Kidney (tissue), 14 donors: Measurements from ENCODE around the gene FARS2. TPM values are rescaled to one million over a fixed set of nuclear protein-coding genes. Genes with fewer than 3 reads are reported as not detected.

Source experiments
- DNase-seq, 5 donors: peaks; one replicate each; pipeline ENCODE4 v3.0.0-alpha.2; 2013 to 2020
- FAIRE-seq: peaks from 2 replicates; lab custom pipeline; 2012; peaks lifted over from hg19 to GRCh38; lab: Jason Lieb, UNC
- H3K27ac ChIP-seq, 2 donors: one replicate each; pipeline ENCODE4 v1.7.0; 2013; ENCODE audit warnings: low read depth in 2 of 2, low read length in 2 of 2, inconsistent platforms in 1 of 2
- H3K27me3 ChIP-seq: one replicate; pipeline ENCODE4 v1.7.1; 2013; ENCODE audit warnings: low read length, inconsistent platforms; ENCODE audit not compliant: control insufficient read depth, insufficient read depth
- H3K36me3 ChIP-seq, 3 donors: one replicate each; pipeline versions ENCODE4 v1.7.0 to v1.7.1; 2013; ENCODE audit warnings: low read length in 3 of 3, control low read depth in 1 of 3, inconsistent platforms in 1 of 3; ENCODE audit not compliant: insufficient read depth in 3 of 3, control insufficient read depth in 2 of 3
- H3K4me1 ChIP-seq, 3 donors: one replicate each; pipeline versions ENCODE4 v1.7.0 to v1.7.1; 2013; ENCODE audit warnings: low read length in 3 of 3, inconsistent platforms in 1 of 3, low read depth in 1 of 3; ENCODE audit not compliant: control insufficient read depth in 2 of 3, insufficient read depth in 2 of 3
- H3K4me3 ChIP-seq, 3 donors: one replicate each; pipeline versions ENCODE4 v1.7.0 to v1.8.1; 2013; ENCODE audit warnings: low read length in 3 of 3, control low read depth in 1 of 3, inconsistent platforms in 1 of 3
- H3K9ac ChIP-seq, 3 donors: one replicate each; pipeline versions ENCODE4 v1.7.0 to v1.7.1; 2013; ENCODE audit warnings: low read length in 3 of 3, control low read depth in 1 of 3, inconsistent platforms in 1 of 3
- H3K9me3 ChIP-seq, 3 donors: one replicate each; pipeline versions ENCODE4 v1.7.0 to v1.7.1; 2013; ENCODE audit warnings: low read length in 3 of 3, control low read depth in 1 of 3, inconsistent platforms in 1 of 3; ENCODE audit not compliant: control insufficient read depth in 2 of 3, insufficient read depth in 1 of 3
- intact Hi-C: fragments of 100-400 bp; cut with DNase I; formaldehyde crosslinking; loops from one replicate; pipeline ENCODE4 v1.11.1; 2022
- polyA plus RNA-seq: library from polyadenylated mRNA; stranded (reverse); fragments of 350-450 nt; fragmentation: Illumina TruSeq; extraction: RNeasy Lipid Tissue Mini Kit (QIAGEN cat#74804); gene quantifications from one replicate; pipeline ENCODE4 v1.2.3, GENCODE V29; 2014; ENCODE audit warnings: low read depth, low replicate concordance; ENCODE audit not compliant: insufficient read depth
- total RNA-seq: library from RNA; stranded (reverse); fragmentation: NEBNext Ultra II Directional; extraction: Animal tissue kit (Norgen Biotek cat#: 25700); gene quantifications from one replicate; pipeline ENCODE4 v1.2.1, GENCODE V29; 2021
- TF ChIP-seq, protein P1 (sequence below): IDR thresholded peaks from 3 replicates; pipeline ENCODE4 v1.5.1; 2012; ENCODE audit warnings: mild to moderate bottlenecking, moderate library complexity, borderline replicate concordance; ENCODE audit not compliant: insufficient read depth; ENCODE audit errors: extremely low read depth
- donor health status: control.
- donor health status: control.
- donor health status: control.
- donor health status: control.
- donor health status: control.
- donor health status: DM: yes; HTN: yes; CAD: no.
- donor health status: Normal renal cell carcinoma (clear cell type).

FARS2 gene
- total and polyA plus RNA-seq, 2 donors from 2014 or later, result 22.1 to 24.8 TPM

DNA sequence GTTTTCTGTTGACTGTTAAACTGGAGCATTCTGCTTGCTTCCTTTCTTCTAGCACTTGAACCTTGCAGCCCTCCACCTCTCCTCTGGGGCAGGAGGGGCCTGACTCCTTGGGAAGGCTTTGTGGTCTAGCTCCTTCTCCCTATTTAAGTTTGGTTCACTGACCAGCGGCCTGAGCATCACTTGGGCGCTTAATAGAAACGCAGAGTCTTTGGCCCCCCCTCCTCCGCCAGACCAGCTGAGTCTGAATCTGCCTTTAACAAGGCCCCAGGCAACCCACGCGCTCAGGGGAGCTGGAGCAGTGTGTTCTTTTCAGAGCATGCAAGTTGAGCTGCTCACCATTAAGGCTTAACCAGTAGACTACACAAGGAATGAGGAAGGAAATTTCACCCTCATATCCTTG, 519.7 kb downstream of the FARS2 start:
- no peak for FAIRE-seq
- Histone ChIP-seq H3K9ac (no peak overlapping the region), H3K4me1 (no peaks in the 10 kb centered on the region), H3K4me3 (no peak overlapping the region), H3K36me3 (no peaks in the 10 kb centered on the region), H3K9me3 (no peaks in the 10 kb centered on the region), H3K27ac (no peak overlapping the region), H3K27me3 (no peaks in the 10 kb centered on the region)
- no peak for DNase-seq
- TF ChIP-seq, protein P1, sequence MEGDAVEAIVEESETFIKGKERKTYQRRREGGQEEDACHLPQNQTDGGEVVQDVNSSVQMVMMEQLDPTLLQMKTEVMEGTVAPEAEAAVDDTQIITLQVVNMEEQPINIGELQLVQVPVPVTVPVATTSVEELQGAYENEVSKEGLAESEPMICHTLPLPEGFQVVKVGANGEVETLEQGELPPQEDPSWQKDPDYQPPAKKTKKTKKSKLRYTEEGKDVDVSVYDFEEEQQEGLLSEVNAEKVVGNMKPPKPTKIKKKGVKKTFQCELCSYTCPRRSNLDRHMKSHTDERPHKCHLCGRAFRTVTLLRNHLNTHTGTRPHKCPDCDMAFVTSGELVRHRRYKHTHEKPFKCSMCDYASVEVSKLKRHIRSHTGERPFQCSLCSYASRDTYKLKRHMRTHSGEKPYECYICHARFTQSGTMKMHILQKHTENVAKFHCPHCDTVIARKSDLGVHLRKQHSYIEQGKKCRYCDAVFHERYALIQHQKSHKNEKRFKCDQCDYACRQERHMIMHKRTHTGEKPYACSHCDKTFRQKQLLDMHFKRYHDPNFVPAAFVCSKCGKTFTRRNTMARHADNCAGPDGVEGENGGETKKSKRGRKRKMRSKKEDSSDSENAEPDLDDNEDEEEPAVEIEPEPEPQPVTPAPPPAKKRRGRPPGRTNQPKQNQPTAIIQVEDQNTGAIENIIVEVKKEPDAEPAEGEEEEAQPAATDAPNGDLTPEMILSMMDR, result no peak
- intact Hi-C loops, result no loop called here

DNA sequence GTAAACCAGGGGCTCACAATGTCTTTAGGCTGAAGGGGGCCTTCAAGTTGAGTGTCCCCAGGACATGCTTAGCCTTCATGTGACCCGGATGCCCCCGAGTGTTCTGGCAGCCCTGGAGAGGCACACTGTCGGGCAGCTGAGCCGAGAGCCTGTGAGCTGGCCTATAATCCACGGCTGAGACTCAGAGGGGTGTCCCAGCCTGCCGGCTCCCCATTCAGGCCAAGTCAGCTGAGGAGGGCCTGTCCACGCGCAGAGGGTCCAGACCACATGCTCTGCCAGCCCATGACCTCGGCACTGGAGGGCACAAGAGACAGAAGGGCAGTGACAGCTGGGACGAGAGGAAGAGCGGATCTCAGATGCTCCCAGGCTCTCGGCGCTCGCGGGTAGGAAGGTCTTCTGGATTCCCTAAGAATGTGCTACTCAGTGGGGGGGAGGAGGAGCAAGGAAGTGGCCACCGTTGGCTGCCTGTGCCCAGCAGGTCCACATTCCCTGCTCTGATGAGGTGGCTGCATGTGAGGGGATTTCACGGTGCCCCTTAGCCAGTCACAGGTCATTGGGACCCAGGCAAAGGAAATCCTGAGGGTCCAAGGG, 520.7 kb downstream of the FARS2 start:
- Histone ChIP-seq H3K9me3 (no peaks in the 10 kb centered on the region), H3K4me1 (no peaks in the 10 kb centered on the region), H3K27ac (no peak overlapping the region), H3K9ac (no peak overlapping the region), H3K4me3 (no peak overlapping the region), H3K36me3 (no peaks in the 10 kb centered on the region), H3K27me3 (no peaks in the 10 kb centered on the region)
- FAIRE-seq (no peak), DNase-seq (no peak)
- intact Hi-C loops, result no loop called here
- TF ChIP-seq, protein P1, result no peak

DNA sequence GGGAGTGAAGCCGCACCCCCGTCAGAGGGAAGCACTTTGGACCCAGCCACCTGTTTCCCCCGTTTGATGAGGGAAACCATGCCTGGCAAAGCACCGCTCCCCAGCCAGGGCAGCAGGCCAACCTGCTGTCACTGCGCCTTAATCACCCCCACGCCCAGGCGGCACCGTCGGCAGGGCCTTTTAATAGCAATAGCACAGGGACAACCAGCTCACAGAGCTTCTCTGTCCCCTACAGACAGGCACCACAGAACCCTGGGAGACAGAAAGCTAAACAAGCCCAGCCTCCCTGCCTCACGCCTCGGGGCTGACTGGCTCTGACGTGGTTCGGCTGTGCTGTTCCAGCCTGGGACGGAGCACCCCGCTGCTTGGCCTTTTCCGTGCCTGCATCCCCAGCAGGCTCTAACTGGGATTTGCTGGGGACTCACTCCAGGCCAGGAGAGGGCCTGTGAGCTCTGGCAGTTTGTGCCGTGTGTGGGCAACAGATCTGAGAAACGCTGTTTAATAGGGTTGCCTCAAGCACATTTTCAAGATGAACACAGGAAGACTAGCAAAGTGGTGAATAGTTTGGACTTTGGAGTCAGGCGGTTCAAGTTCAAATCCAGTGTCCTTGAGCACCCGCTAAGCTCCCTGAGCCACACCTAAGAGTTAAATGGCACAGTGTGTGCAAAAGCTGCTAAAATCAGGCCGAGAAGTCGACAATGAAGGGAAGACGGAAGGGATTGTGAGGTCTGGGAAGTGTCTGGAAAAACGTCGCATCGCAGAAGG, 521.7 kb downstream of the FARS2 start:
- intact Hi-C loops, result no loop called here
- Histone ChIP-seq H3K9me3 (no peaks in the 10 kb centered on the region), H3K36me3 (no peaks in the 10 kb centered on the region), H3K4me1 (no peaks in the 10 kb centered on the region), H3K4me3 (no peak overlapping the region), H3K9ac (no peak overlapping the region), H3K27me3 (no peaks in the 10 kb centered on the region), H3K27ac (no peak overlapping the region)
- TF ChIP-seq, protein P1, result no peak
- no peak for FAIRE-seq
- DNase-seq, result no peak
